ENCODE measurements around the gene ART3. TPM values are rescaled to one million over a fixed set of nuclear protein-coding genes. Genes with fewer than 3 reads are reported as not detected.

ART3 gene
- total RNA-seq, 1 experiment from 2014 or later: not detected

DNA sequence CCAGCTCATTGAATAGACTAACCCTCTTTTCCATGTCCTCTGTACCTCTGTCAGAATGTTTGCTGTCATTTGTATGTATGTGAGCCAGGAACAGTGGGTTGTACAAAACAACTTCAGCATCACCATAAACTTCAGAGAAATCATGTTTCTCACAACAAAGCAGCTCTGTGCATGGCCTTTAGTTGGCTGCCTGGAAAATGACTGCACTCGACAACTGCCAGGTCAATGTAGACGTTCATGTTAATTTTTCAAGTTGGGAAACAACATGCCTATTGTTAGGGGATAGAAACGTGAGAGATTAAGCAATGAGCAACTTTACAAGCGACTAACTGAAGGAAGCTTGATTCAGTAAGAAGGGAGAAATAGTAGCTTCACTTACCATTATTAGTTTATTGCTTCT, 20.8 kb upstream of the ART3 start:
- POLR2A ChIA-PET: no interaction called here
- intact Hi-C loops (cut with micrococcal nuclease; ENCODE audit: unreplicated experiment) (no loop called here), in situ Hi-C loops (cut with HindIII; ENCODE audit: low pct_unique_long_range_greater_than_20kb, low sequenced_read_pairs) (no loop called here)
- BruUV-seq (replicated peaks): no TSS peak
- H3K27me3 ChIP-seq (ENCODE audit: control insufficient read depth, insufficient read depth, low read length): peaks cover 7% of the 10 kb centered on the region
- DNase-seq (ENCODE audit: low read depth, low spot score) (no peak), ATAC-seq (no peak)
- H3K27ac ChIP-seq (ENCODE audit: low read length): no peak overlapping the region
- H3K36me3 ChIP-seq (ENCODE audit: control insufficient read depth, insufficient read depth, low read length): no peaks in the 10 kb centered on the region
- H3K4me3 ChIP-seq (ENCODE audit: low read depth in 2 of 2, low read length in 2 of 2): no peak overlapping the region
- no peaks in the 10 kb centered on the region for H3K9me3 ChIP-seq (ENCODE audit: control insufficient read depth, insufficient read depth, low read depth, low read length)
- TF ChIP-seq, protein P1, sequence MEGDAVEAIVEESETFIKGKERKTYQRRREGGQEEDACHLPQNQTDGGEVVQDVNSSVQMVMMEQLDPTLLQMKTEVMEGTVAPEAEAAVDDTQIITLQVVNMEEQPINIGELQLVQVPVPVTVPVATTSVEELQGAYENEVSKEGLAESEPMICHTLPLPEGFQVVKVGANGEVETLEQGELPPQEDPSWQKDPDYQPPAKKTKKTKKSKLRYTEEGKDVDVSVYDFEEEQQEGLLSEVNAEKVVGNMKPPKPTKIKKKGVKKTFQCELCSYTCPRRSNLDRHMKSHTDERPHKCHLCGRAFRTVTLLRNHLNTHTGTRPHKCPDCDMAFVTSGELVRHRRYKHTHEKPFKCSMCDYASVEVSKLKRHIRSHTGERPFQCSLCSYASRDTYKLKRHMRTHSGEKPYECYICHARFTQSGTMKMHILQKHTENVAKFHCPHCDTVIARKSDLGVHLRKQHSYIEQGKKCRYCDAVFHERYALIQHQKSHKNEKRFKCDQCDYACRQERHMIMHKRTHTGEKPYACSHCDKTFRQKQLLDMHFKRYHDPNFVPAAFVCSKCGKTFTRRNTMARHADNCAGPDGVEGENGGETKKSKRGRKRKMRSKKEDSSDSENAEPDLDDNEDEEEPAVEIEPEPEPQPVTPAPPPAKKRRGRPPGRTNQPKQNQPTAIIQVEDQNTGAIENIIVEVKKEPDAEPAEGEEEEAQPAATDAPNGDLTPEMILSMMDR (IDR thresholded peaks at IDR 0.05): no peak
- no peak for TF ChIP-seq SIN3A (IDR thresholded peaks at IDR 0.05; ENCODE audit: borderline replicate concordance, insufficient read depth, low read depth, low read length)
- TF ChIP-seq REST (IDR thresholded peaks at IDR 0.05; ENCODE audit: insufficient read depth in 1 of 2, low read depth in 2 of 2, low read length in 1 of 2): no peak
- TF ChIP-seq POLR2AphosphoS5 (IDR thresholded peaks at IDR 0.05; ENCODE audit: low read depth, low read length): no peak
- TF ChIP-seq TCF7L2 (IDR thresholded peaks at IDR 0.05; ENCODE audit: low read depth, low read length): no peak
- no peaks in the 10 kb centered on the region for H3K4me1 ChIP-seq (ENCODE audit: control insufficient read depth, insufficient read depth, low read length)
- CTCF ChIA-PET: no interaction called here

GRCh38 chr4:76055016-76055415, 19.5 kb upstream of the ART3 start:
- Histone ChIP-seq H3K27me3 (ENCODE audit: control insufficient read depth, insufficient read depth, low read length) (peaks cover 7% of the 10 kb centered on the region), H3K4me1 (ENCODE audit: control insufficient read depth, insufficient read depth, low read length) (no peaks in the 10 kb centered on the region), H3K9me3 (ENCODE audit: control insufficient read depth, insufficient read depth, low read depth, low read length) (no peaks in the 10 kb centered on the region), H3K4me3 (ENCODE audit: low read depth in 2 of 2, low read length in 2 of 2) (no peak overlapping the region), H3K36me3 (ENCODE audit: control insufficient read depth, insufficient read depth, low read length) (no peaks in the 10 kb centered on the region), H3K27ac (ENCODE audit: low read length) (no peak overlapping the region)
- intact Hi-C loops (cut with micrococcal nuclease; ENCODE audit: unreplicated experiment): no loop called here
- POLR2A ChIA-PET: no interaction called here
- ATAC-seq: no peak
- in situ Hi-C loops (cut with HindIII; ENCODE audit: low pct_unique_long_range_greater_than_20kb, low sequenced_read_pairs): no loop called here
- BruUV-seq (replicated peaks): no TSS peak
- no peak for DNase-seq (ENCODE audit: low read depth, low spot score)
- no peak for TF ChIP-seq SIN3A (IDR thresholded peaks at IDR 0.05; ENCODE audit: borderline replicate concordance, insufficient read depth, low read depth, low read length)
- TF ChIP-seq, protein P1 (IDR thresholded peaks at IDR 0.05): no peak
- no peak for TF ChIP-seq TCF7L2 (IDR thresholded peaks at IDR 0.05; ENCODE audit: low read depth, low read length)
- no peak for TF ChIP-seq REST (IDR thresholded peaks at IDR 0.05; ENCODE audit: insufficient read depth in 1 of 2, low read depth in 2 of 2, low read length in 1 of 2)
- no peak for TF ChIP-seq POLR2AphosphoS5 (IDR thresholded peaks at IDR 0.05; ENCODE audit: low read depth, low read length)
- CTCF ChIA-PET: no interaction called here

All from Panc1 (cell line).